DND-41 (cell line): Measurements from ENCODE around the gene IFNLR1.

ENCODE experiments used
- ATAC-seq: fragments of 200-7000 bp; cut with Tn5 transposase; 3 replicates; pipeline ENCODE4 v1.9.1; 2021; ENCODE audit warnings: low read depth; ENCODE audit not compliant: insufficient read depth
- DNase-seq: peaks from one replicate; pipeline ENCODE4 v3.0.0-alpha.2; 2020
- H2AFZ ChIP-seq: 2 replicates; pipeline ENCODE4 v1.6.0; 2012; ENCODE audit warnings: low read depth, low read length
- H3K27ac ChIP-seq: 2 replicates; pipeline ENCODE4 v1.5.1; 2012; ENCODE audit warnings: low read length, inconsistent platforms
- H3K27me3 ChIP-seq: fragments of 200-600 bp; sonication (generic); 2 replicates; pipeline ENCODE4 v1.6.0; 2012; ENCODE audit warnings: low read length, mild to moderate bottlenecking, inconsistent platforms; ENCODE audit not compliant: insufficient read depth, poor library complexity
- H3K36me3 ChIP-seq: 2 replicates; pipeline ENCODE4 v1.5.1; 2012; ENCODE audit warnings: low read length, inconsistent platforms; ENCODE audit not compliant: insufficient read depth
- H3K4me1 ChIP-seq: 2 replicates; pipeline ENCODE4 v1.5.1; 2012; ENCODE audit warnings: mild to moderate bottlenecking, low read length; ENCODE audit not compliant: insufficient read depth
- H3K4me2 ChIP-seq: 2 replicates; pipeline ENCODE4 v1.6.0; 2012; ENCODE audit warnings: mild to moderate bottlenecking, moderate library complexity, low read length, inconsistent platforms; ENCODE audit not compliant: insufficient read depth
- H3K4me3 ChIP-seq, 2 experiments: fragments of 200-600 bp in 1 of 2; shearing (Covaris generic) in 1 of 2; 2 replicates each; pipeline ENCODE4 v1.5.1; 2012 to 2016; ENCODE audit warnings: inconsistent platforms in 2 of 2, low read length in 2 of 2, mild to moderate bottlenecking in 2 of 2, low read depth in 1 of 2, moderate library complexity in 1 of 2
- H3K79me2 ChIP-seq: 2 replicates; pipeline ENCODE4 v1.6.0; 2012; ENCODE audit warnings: low read length, inconsistent platforms; ENCODE audit not compliant: insufficient read depth
- H3K9ac ChIP-seq: 2 replicates; pipeline ENCODE4 v1.6.0; 2012; ENCODE audit warnings: low read depth, mild to moderate bottlenecking, inconsistent platforms, low read length, moderate library complexity
- H3K9me3 ChIP-seq: 2 replicates; pipeline ENCODE4 v1.5.1; 2012; ENCODE audit warnings: low read length, moderate library complexity, mild to moderate bottlenecking, inconsistent platforms; ENCODE audit not compliant: insufficient read depth, severe bottlenecking
- H4K20me1 ChIP-seq: 2 replicates; pipeline ENCODE4 v1.6.0; 2012; ENCODE audit warnings: low read length; ENCODE audit not compliant: insufficient read depth
- EZH2 ChIP-seq: IDR thresholded peaks from 3 replicates; pipeline ENCODE4 v1.6.1; 2012; ENCODE audit warnings: borderline replicate concordance, low read depth, mild to moderate bottlenecking, moderate library complexity, low read length, inconsistent platforms; ENCODE audit not compliant: severe bottlenecking
- TF ChIP-seq, protein P1 (sequence below): IDR thresholded peaks from 2 replicates; pipeline ENCODE4 v1.5.1; 2012; ENCODE audit warnings: borderline replicate concordance, low read length, moderate library complexity, mild to moderate bottlenecking; ENCODE audit not compliant: poor library complexity, severe bottlenecking; ENCODE audit errors: extremely low read depth

The IFNLR1 gene

DNA sequence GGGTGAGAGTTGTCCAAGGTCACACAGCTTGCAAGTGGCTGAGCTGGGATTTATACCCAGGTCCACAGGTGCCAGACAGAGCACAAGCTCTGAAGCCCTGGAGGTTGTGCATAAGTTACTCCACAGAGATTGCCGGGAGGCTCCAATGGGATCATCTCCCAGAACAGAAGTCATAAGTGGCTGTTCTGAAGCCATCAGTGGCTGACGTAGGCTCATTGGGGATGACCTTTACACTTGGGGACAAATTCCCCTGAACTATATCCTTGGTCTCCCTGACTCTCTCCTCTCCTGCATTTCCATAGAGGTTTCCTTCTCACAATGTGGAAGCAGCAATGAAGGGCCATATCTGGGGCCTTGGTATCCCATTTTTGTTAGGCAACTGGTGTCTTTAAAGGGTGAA lies 37.0 kb upstream of the IFNLR1 start:
- Histone ChIP-seq H3K4me2 (no peak overlapping the region), H3K4me3 (no peak overlapping the region), H3K27ac (no peak overlapping the region), H4K20me1 (no peaks in the 10 kb centered on the region), H3K79me2 (no peaks in the 10 kb centered on the region), H3K27me3 (peaks cover 8% of the 10 kb centered on the region), H3K36me3 (no peaks in the 10 kb centered on the region), H2AFZ (no peak overlapping the region), H3K9ac (no peak overlapping the region), H3K4me1 (no peaks in the 10 kb centered on the region), H3K9me3 (no peaks in the 10 kb centered on the region)
- DNase-seq (no peak), ATAC-seq (no peak)
- TF ChIP-seq, protein P1, sequence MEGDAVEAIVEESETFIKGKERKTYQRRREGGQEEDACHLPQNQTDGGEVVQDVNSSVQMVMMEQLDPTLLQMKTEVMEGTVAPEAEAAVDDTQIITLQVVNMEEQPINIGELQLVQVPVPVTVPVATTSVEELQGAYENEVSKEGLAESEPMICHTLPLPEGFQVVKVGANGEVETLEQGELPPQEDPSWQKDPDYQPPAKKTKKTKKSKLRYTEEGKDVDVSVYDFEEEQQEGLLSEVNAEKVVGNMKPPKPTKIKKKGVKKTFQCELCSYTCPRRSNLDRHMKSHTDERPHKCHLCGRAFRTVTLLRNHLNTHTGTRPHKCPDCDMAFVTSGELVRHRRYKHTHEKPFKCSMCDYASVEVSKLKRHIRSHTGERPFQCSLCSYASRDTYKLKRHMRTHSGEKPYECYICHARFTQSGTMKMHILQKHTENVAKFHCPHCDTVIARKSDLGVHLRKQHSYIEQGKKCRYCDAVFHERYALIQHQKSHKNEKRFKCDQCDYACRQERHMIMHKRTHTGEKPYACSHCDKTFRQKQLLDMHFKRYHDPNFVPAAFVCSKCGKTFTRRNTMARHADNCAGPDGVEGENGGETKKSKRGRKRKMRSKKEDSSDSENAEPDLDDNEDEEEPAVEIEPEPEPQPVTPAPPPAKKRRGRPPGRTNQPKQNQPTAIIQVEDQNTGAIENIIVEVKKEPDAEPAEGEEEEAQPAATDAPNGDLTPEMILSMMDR = no peak
- no peak for TF ChIP-seq EZH2

DNA sequence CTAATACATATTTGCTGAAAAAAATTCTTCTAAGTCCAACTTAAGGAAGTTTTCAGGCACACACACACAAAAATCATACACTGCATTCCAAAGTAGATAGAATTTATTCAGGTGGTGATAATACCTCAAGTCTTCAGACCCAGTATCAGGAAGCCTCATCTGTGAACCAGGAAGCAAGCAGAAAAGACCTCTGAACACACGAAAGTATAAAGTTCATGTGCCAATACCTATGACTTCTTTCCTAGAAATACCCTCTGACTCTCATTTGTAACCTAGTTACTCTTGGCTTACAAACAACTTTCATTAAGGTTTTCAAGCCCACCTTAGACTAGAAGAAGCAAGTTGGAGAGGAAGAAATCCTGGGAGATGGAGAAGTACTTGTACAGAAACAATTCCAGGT lies 35.7 kb upstream of the IFNLR1 start:
- Histone ChIP-seq H2AFZ (no peak overlapping the region), H3K4me1 (no peaks in the 10 kb centered on the region), H3K27ac (no peak overlapping the region), H4K20me1 (no peaks in the 10 kb centered on the region), H3K4me2 (no peak overlapping the region), H3K36me3 (no peaks in the 10 kb centered on the region), H3K79me2 (no peaks in the 10 kb centered on the region), H3K9me3 (no peaks in the 10 kb centered on the region), H3K4me3 (no peak overlapping the region), H3K9ac (no peak overlapping the region), H3K27me3 (peaks cover 8% of the 10 kb centered on the region)
- no peak for TF ChIP-seq EZH2
- TF ChIP-seq, protein P1 = no peak
- DNase-seq (no peak), ATAC-seq (no peak)

GRCh38 chr1:24222008-24222605 lies 35.0 kb upstream of the IFNLR1 start:
- no peaks in the 10 kb centered on the region for H4K20me1 ChIP-seq
- no peaks in the 10 kb centered on the region for H3K36me3 ChIP-seq
- no peaks in the 10 kb centered on the region for H3K79me2 ChIP-seq
- no peak overlapping the region for H3K4me3 ChIP-seq
- TF ChIP-seq, protein P1 = no peak
- TF ChIP-seq EZH2 = no peak
- DNase-seq (no peak), ATAC-seq (no peak)
- H3K4me1 ChIP-seq = no peaks in the 10 kb centered on the region
- H3K27me3 ChIP-seq = peaks cover 11% of the 10 kb centered on the region
- H3K27ac ChIP-seq = no peak overlapping the region
- no peak overlapping the region for H3K9ac ChIP-seq
- H3K4me2 ChIP-seq = no peak overlapping the region
- H3K9me3 ChIP-seq = no peaks in the 10 kb centered on the region
- H2AFZ ChIP-seq = no peak overlapping the region

DNA sequence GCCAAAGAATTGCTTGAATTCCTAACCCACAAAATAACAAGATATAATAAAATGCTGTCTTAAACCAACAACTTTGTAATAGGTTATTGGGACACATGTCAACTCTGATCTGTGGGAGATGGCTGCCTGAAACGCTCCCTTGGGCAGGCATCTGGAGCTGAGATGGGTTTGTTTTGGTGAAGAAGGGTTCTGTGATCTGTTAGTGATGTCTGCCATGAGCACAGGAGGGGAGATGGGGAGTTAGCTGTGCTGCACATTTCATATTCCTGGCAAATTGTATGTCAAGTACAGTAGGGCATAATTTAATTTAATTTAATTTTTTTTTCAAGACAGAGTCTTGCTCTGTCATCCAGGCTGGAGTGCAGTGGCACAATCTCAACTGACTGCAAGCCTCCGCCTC lies 34.2 kb upstream of the IFNLR1 start:
- no peaks in the 10 kb centered on the region for H3K79me2 ChIP-seq
- no peak overlapping the region for H3K4me3 ChIP-seq
- no peak overlapping the region for H3K4me2 ChIP-seq
- no peak overlapping the region for H3K27ac ChIP-seq
- no peak for TF ChIP-seq EZH2
- TF ChIP-seq, protein P1 = no peak
- ATAC-seq = no peak
- no peak overlapping the region for H3K9ac ChIP-seq
- H3K36me3 ChIP-seq = no peaks in the 10 kb centered on the region
- no peak overlapping the region for H2AFZ ChIP-seq
- no peaks in the 10 kb centered on the region for H3K9me3 ChIP-seq
- H3K4me1 ChIP-seq = no peaks in the 10 kb centered on the region
- H4K20me1 ChIP-seq = no peaks in the 10 kb centered on the region
- peaks cover 6% of the 10 kb centered on the region for H3K27me3 ChIP-seq
- DNase-seq = no peak
